ENCODE results near the gene CCDC78. TPM values are rescaled to one million over a fixed set of nuclear protein-coding genes. Genes with fewer than 3 reads are reported as not detected.

The CCDC78 gene
- total and polyA plus RNA-seq, 2 of the 13 experiments (the other 11 are each of a cell fraction or from before 2014, with no cell fraction given) = 0.53 to 1.5 TPM

GRCh38 chr16:695355-696089 is 30.7 kb downstream of the CCDC78 start (continued):
- TF ChIP-seq BRCA1 (CRISPR knock-in tag; IDR thresholded peaks at IDR 0.05) (no peak), ZNF260 (CRISPR knock-in tag; IDR thresholded peaks at IDR 0.05; ENCODE audit: borderline replicate concordance, low read depth) (no peak), GATA4 (IDR thresholded peaks at IDR 0.05; ENCODE audit: borderline replicate concordance, low read depth) (no peak), ZNF292 (CRISPR knock-in tag; IDR thresholded peaks at IDR 0.05; ENCODE audit: borderline replicate concordance, low read depth) (no peak), PITX1 (CRISPR knock-in tag; IDR thresholded peaks at IDR 0.05) (no peak), ZNF800 (CRISPR knock-in tag; IDR thresholded peaks at IDR 0.05) (peak; percentile 99), PBX2 (CRISPR knock-in tag; IDR thresholded peaks at IDR 0.05) (no peak), ZNF883 (CRISPR knock-in tag; IDR thresholded peaks at IDR 0.05; ENCODE audit: not compliant biosample characterization) (no peak), GZF1 (CRISPR knock-in tag; IDR thresholded peaks at IDR 0.05) (no peak), KAT8 (CRISPR knock-in tag; IDR thresholded peaks at IDR 0.05) (no peak), ATF1 (CRISPR knock-in tag; IDR thresholded peaks at IDR 0.05) (no peak), ZNF280D (CRISPR knock-in tag; IDR thresholded peaks at IDR 0.05) (peak; percentile 65), SRY (CRISPR knock-in tag; IDR thresholded peaks at IDR 0.05) (no peak), ZNF251 (CRISPR knock-in tag; IDR thresholded peaks at IDR 0.05) (no peak), CREB3 (CRISPR knock-in tag; IDR thresholded peaks at IDR 0.05) (no peak), AGO1 (IDR thresholded peaks at IDR 0.05; ENCODE audit: low read depth, low read length, poor library complexity, severe bottlenecking) (no peak), ZNF788 (CRISPR knock-in tag; IDR thresholded peaks at IDR 0.05; ENCODE audit: borderline replicate concordance) (peak; percentile 86), ZBTB20 (CRISPR knock-in tag; IDR thresholded peaks at IDR 0.05; ENCODE audit: borderline replicate concordance, low read depth) (0 out of 2 replicates have a peak, but pooled peaks have one; percentile 19), ARID3A (IDR thresholded peaks at IDR 0.05; ENCODE audit: low read depth, low read length) (no peak), ZNF558 (CRISPR knock-in tag; IDR thresholded peaks at IDR 0.05; ENCODE audit: borderline replicate concordance) (peak; percentile 66; the same call in 1 of the 2 replicates), ZNF547 (CRISPR knock-in tag; IDR thresholded peaks at IDR 0.05) (no peak; the same call in 1 of the 2 replicates)
